ENCODE data around the gene KIF3B.

Gene KIF3B

DNA sequence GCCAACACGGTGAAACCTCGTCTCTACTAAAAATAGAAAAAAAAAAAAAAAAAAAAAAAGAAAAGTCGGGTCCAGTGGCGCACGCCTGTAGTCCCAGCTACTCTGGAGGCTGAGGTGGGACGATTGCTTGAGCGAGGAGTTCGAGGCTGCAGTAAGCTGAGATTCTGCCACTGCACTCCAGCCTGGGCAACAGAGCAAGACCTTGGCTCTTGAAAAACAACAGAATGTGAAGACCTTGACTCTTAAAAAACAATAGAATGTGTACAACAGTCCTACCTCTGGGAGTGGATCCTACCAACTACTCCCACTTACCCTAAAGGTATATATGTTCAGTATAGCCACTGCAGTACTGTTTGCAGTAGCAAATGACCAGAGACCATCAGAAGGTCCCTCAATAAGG is 15.1 kb downstream of the KIF3B start:
- no peak for DNase-seq (ENCODE audit: low spot score)
- in situ Hi-C loops (cut with MboI; ENCODE audit: low sequenced_read_pairs, unreplicated experiment), result no loop called here
- TF ChIP-seq, protein P1, sequence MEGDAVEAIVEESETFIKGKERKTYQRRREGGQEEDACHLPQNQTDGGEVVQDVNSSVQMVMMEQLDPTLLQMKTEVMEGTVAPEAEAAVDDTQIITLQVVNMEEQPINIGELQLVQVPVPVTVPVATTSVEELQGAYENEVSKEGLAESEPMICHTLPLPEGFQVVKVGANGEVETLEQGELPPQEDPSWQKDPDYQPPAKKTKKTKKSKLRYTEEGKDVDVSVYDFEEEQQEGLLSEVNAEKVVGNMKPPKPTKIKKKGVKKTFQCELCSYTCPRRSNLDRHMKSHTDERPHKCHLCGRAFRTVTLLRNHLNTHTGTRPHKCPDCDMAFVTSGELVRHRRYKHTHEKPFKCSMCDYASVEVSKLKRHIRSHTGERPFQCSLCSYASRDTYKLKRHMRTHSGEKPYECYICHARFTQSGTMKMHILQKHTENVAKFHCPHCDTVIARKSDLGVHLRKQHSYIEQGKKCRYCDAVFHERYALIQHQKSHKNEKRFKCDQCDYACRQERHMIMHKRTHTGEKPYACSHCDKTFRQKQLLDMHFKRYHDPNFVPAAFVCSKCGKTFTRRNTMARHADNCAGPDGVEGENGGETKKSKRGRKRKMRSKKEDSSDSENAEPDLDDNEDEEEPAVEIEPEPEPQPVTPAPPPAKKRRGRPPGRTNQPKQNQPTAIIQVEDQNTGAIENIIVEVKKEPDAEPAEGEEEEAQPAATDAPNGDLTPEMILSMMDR (IDR thresholded peaks at IDR 0.05; ENCODE audit: borderline replicate concordance, control extremely low read depth, extremely low read depth, insufficient read depth, missing control alignments), result no peak

DNA sequence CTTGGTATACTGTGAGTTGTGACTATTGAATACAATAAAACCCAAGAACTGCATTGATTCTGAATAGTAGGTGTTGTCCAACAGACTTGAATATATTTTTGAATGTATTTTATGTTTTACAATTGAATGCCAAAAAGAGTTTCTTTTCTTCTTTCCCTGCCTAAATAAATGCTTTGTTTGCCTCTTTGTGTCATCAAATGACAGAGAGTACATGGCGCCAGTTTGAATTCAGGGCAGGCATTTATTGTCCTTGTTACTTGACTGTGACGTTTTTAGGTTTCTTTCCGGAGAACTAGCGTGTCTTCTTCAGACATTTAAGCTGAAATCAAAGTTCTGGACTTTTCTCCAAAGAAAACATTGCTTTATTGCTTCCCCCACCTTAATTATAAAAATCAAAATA is 16.6 kb downstream of the KIF3B start:
- DNase-seq (ENCODE audit: low spot score), result no peak
- in situ Hi-C loops (cut with MboI; ENCODE audit: low sequenced_read_pairs, unreplicated experiment), result no loop called here
- TF ChIP-seq, protein P1 (IDR thresholded peaks at IDR 0.05; ENCODE audit: borderline replicate concordance, control extremely low read depth, extremely low read depth, insufficient read depth, missing control alignments), result no peak

DNA sequence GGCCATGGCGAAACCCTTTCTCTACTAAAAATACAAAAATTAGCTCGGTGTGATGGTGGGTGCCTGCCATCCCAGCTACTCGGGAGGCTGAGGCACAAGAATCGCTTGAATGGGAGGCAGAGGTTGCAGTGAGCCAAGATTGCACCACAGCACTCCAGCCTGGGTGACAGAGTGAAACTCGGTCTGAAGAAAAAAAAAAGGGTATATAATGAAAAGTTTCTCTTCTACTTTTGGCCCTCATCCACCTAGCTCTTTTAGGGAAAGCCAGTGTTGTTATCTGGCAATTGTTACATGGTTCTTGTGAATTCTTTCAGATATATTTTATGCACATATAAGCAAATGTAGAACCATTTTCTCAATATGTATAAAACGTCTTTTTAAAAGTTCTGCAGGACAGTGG is 19.0 kb downstream of the KIF3B start:
- DNase-seq (ENCODE audit: low spot score), result no peak
- TF ChIP-seq, protein P1 (IDR thresholded peaks at IDR 0.05; ENCODE audit: borderline replicate concordance, control extremely low read depth, extremely low read depth, insufficient read depth, missing control alignments), result no peak
- in situ Hi-C loops (cut with MboI; ENCODE audit: low sequenced_read_pairs, unreplicated experiment), result no loop called here

DNA sequence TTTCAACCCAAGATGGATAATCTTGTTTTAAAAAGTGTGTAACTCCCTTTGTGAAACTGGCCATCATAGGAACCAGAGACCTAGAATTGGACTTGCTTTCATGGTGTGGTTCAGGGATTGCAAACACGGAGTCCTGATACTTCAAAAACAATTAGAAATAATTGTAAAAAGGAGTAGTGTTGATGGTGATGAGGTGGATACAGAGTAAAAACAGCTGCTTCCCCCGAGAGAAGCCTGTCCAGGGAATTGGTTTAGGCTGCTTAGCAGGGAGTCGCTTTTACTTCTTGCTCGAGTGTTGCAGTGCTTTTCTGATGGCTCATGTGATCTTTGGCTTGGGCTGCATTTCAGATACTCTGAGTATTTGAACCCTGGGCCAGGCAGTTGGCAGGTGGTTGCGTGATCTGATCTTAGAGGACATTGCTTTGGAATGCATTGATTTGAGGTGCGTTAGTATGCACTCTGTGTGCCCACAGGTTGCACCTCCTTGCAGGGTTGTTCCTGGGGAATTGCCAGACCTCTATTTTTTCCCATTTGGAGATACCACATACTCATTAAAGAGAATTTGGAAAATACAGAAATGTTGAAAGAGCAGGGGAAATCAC is 19.5 kb downstream of the KIF3B start:
- in situ Hi-C loops (cut with MboI; ENCODE audit: low sequenced_read_pairs, unreplicated experiment), result no loop called here
- no peak for DNase-seq (ENCODE audit: low spot score)
- TF ChIP-seq, protein P1 (IDR thresholded peaks at IDR 0.05; ENCODE audit: borderline replicate concordance, control extremely low read depth, extremely low read depth, insufficient read depth, missing control alignments), result no peak

DNA sequence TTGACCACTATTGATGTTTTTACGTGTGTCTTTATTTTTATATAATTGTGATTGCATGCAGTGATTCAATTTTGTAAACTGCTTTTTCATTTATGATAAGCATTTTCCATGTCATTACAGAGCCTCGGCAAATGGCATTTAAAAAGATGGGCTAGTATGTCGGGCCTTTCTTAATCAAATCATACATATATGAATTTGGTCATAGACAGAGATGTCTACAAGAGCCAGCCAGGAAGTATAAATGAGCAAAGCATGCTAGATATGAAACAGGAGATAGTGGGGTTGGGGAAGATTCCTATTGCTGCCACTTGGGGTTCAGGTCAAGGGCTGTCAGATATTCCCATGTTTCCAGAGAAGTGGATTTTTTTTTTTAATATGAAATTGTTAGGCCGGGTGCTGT is 20.0 kb downstream of the KIF3B start:
- DNase-seq (ENCODE audit: low spot score), result no peak
- in situ Hi-C loops (cut with MboI; ENCODE audit: low sequenced_read_pairs, unreplicated experiment), result no loop called here
- TF ChIP-seq, protein P1 (IDR thresholded peaks at IDR 0.05; ENCODE audit: borderline replicate concordance, control extremely low read depth, extremely low read depth, insufficient read depth, missing control alignments), result no peak

DNA sequence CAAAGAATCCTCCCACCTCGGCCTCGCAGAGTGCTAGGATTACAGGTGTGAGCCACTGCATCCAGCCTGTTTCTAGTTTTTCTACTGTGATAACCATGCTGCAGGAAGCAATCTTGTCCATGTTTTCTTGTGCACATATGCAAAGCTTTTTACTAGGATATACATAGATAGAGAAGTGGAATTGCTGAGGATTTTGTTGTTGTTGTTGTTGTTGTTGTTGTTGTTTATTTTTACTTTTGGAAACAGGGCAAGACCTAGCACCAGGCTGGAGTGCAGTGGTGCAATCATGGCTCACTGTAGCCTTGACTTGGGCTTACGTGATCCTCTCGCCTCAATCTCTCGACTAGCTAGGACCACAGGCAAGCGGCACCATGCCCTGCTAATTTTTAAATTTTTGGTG is 23.2 kb downstream of the KIF3B start:
- in situ Hi-C loops (cut with MboI; ENCODE audit: low sequenced_read_pairs, unreplicated experiment), result no loop called here
- TF ChIP-seq, protein P1 (IDR thresholded peaks at IDR 0.05; ENCODE audit: borderline replicate concordance, control extremely low read depth, extremely low read depth, insufficient read depth, missing control alignments), result no peak
- DNase-seq (ENCODE audit: low spot score), result no peak
